ENCODE data around the gene MOG.

MOG gene

DNA sequence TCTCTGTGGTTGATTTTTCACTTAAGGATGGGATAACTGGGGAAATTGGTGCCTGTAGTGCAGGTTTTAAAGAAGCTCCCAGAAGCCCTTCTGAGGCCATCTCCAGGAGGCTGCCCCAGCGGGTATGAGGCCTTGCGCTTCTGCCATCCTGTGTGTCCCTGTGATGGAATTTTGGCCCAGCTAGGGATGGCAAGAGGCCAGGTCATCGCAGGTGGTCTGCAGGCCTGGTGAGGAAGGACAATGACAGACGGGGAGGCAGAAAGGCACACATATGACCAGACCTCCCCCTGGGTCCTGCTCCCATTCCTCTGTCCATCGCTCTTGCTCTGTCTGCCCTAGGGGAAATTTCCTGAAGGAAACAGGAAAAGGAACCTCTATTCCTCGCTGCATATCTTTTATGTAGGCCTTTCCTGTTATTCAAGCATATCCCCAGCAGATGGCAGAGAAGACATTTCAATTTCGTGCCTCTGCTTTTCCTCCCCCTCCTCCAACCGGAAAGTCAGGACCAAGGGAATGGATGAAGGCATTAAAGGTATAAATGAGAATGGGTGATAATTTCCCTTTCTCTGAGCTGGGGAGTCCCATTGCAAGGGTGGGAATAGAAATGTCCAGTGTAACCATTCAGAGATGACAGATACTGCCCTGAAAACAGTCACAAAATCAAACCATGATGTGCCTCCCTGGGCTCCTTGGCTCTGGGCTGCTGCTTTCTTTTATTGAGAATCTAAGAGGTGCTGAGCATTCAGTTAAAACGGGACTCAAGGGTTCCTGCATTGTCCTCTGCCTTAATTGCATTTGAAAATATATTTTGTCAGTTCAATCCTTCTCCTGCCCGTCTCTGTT, 48.7 kb downstream of the MOG start:
- Histone ChIP-seq H3K27me3 (ENCODE audit: insufficient read depth, poor library complexity, severe bottlenecking) (peaks cover 5% of the 10 kb centered on the region), H3K4me3 (replicated peaks; ENCODE audit: insufficient read depth, low read length) (no peak overlapping the region), H3K27ac (replicated peaks) (no peak overlapping the region)
- TF ChIP-seq, protein P1, sequence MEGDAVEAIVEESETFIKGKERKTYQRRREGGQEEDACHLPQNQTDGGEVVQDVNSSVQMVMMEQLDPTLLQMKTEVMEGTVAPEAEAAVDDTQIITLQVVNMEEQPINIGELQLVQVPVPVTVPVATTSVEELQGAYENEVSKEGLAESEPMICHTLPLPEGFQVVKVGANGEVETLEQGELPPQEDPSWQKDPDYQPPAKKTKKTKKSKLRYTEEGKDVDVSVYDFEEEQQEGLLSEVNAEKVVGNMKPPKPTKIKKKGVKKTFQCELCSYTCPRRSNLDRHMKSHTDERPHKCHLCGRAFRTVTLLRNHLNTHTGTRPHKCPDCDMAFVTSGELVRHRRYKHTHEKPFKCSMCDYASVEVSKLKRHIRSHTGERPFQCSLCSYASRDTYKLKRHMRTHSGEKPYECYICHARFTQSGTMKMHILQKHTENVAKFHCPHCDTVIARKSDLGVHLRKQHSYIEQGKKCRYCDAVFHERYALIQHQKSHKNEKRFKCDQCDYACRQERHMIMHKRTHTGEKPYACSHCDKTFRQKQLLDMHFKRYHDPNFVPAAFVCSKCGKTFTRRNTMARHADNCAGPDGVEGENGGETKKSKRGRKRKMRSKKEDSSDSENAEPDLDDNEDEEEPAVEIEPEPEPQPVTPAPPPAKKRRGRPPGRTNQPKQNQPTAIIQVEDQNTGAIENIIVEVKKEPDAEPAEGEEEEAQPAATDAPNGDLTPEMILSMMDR (IDR thresholded peaks at IDR 0.05; ENCODE audit: insufficient read depth, low read length): peak; percentile 8
- TF ChIP-seq SPI1 (IDR thresholded peaks at IDR 0.05; ENCODE audit: borderline replicate concordance, low read depth) (no peak), POLR2AphosphoS5 (IDR thresholded peaks at IDR 0.05; ENCODE audit: low read depth) (no peak)
- no peak for DNase-seq (ENCODE audit: low read depth in 1 of 2, low spot score in 1 of 2)

DNA sequence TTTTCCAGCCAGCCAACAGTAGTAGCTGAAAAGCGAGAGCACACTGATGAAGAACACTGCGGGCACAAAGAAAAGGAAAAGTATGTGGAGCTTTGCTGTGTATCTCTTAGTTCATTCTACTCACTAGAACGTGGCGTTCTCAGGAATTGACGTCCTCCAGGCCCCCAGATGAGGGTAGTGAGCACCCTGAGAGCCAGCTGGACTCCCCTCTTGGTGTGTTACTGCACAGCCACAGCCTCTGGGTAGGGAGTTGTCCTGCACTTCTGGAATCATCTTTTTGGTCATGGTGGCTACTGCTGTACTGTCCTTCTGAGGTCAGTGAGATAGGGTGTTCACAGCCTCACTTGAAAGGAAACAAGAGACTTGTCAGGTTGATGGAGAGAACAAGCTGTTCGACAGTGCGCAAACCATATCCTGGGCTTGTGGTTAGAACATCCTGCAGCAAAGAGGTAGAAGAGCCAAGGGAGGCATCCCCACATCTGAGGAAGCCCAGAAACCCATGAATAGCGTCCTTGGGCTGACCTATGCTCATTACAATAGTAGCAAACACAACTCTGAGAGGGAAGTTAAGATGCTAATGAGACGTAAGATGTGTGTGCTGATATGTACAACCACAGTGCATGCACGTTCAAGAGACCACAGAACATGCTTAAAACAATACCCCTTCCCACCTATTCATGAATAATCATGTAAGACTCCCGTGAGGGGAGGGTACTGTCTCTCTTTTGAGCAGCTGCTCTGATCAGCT, 51.7 kb downstream of the MOG start:
- Histone ChIP-seq H3K4me3 (replicated peaks; ENCODE audit: insufficient read depth, low read length) (no peak overlapping the region), H3K27ac (replicated peaks) (no peak overlapping the region), H3K27me3 (ENCODE audit: insufficient read depth, poor library complexity, severe bottlenecking) (peaks cover 5% of the 10 kb centered on the region)
- TF ChIP-seq SPI1 (IDR thresholded peaks at IDR 0.05; ENCODE audit: borderline replicate concordance, low read depth) (no peak), GABPA (IDR thresholded peaks at IDR 0.05; ENCODE audit: low read depth) (no peak), POLR2AphosphoS5 (IDR thresholded peaks at IDR 0.05; ENCODE audit: low read depth) (no peak)
- TF ChIP-seq, protein P1 (IDR thresholded peaks at IDR 0.05; ENCODE audit: insufficient read depth, low read length): no peak
- TF ChIP-seq, protein P2, sequence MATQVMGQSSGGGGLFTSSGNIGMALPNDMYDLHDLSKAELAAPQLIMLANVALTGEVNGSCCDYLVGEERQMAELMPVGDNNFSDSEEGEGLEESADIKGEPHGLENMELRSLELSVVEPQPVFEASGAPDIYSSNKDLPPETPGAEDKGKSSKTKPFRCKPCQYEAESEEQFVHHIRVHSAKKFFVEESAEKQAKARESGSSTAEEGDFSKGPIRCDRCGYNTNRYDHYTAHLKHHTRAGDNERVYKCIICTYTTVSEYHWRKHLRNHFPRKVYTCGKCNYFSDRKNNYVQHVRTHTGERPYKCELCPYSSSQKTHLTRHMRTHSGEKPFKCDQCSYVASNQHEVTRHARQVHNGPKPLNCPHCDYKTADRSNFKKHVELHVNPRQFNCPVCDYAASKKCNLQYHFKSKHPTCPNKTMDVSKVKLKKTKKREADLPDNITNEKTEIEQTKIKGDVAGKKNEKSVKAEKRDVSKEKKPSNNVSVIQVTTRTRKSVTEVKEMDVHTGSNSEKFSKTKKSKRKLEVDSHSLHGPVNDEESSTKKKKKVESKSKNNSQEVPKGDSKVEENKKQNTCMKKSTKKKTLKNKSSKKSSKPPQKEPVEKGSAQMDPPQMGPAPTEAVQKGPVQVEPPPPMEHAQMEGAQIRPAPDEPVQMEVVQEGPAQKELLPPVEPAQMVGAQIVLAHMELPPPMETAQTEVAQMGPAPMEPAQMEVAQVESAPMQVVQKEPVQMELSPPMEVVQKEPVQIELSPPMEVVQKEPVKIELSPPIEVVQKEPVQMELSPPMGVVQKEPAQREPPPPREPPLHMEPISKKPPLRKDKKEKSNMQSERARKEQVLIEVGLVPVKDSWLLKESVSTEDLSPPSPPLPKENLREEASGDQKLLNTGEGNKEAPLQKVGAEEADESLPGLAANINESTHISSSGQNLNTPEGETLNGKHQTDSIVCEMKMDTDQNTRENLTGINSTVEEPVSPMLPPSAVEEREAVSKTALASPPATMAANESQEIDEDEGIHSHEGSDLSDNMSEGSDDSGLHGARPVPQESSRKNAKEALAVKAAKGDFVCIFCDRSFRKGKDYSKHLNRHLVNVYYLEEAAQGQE (IDR thresholded peaks at IDR 0.05; ENCODE audit: insufficient replicate concordance, low read depth): no peak
- DNase-seq (ENCODE audit: low read depth in 1 of 2, low spot score in 1 of 2): no peak

DNA sequence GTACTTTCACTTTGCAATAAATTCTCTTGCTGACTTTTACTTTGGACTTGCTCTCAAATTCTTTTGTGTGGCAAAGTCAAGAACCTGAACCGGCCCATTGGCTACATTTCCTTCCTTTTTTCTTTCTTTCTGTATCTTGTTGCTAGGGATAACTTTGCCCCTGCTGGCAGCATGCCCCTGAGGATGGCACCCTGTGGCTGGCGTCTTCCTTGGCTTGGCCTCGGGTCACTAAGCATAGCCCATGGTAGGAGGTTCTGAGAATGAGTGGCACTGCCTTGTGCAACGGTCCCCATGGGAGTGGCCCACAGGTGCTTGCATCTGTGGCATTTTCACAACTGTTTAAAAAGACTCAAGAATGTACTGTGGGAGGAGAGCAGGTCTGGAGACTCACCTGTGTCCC, 52.3 kb downstream of the MOG start:
- peaks cover 5% of the 10 kb centered on the region for H3K27me3 ChIP-seq (ENCODE audit: insufficient read depth, poor library complexity, severe bottlenecking)
- TF ChIP-seq, protein P1 (IDR thresholded peaks at IDR 0.05; ENCODE audit: insufficient read depth, low read length): no peak
- no peak for TF ChIP-seq POLR2AphosphoS5 (IDR thresholded peaks at IDR 0.05; ENCODE audit: low read depth)
- no peak for TF ChIP-seq SPI1 (IDR thresholded peaks at IDR 0.05; ENCODE audit: borderline replicate concordance, low read depth)
- TF ChIP-seq, protein P2 (IDR thresholded peaks at IDR 0.05; ENCODE audit: insufficient replicate concordance, low read depth): no peak
- no peak for TF ChIP-seq GABPA (IDR thresholded peaks at IDR 0.05; ENCODE audit: low read depth)
- H3K27ac ChIP-seq (replicated peaks): no peak overlapping the region
- no peak overlapping the region for H3K4me3 ChIP-seq (replicated peaks; ENCODE audit: insufficient read depth, low read length)
- DNase-seq (ENCODE audit: low read depth in 1 of 2, low spot score in 1 of 2): no peak

Measured in HL-60 (cell line).